Central memory CD4-positive, alpha-beta T cell (primary cell): ENCODE data around the gene RPTN.

ENCODE experiments used
- DNase-seq: peaks from one replicate; pipeline ENCODE4 v3.0.0; 2022

The RPTN gene

DNA sequence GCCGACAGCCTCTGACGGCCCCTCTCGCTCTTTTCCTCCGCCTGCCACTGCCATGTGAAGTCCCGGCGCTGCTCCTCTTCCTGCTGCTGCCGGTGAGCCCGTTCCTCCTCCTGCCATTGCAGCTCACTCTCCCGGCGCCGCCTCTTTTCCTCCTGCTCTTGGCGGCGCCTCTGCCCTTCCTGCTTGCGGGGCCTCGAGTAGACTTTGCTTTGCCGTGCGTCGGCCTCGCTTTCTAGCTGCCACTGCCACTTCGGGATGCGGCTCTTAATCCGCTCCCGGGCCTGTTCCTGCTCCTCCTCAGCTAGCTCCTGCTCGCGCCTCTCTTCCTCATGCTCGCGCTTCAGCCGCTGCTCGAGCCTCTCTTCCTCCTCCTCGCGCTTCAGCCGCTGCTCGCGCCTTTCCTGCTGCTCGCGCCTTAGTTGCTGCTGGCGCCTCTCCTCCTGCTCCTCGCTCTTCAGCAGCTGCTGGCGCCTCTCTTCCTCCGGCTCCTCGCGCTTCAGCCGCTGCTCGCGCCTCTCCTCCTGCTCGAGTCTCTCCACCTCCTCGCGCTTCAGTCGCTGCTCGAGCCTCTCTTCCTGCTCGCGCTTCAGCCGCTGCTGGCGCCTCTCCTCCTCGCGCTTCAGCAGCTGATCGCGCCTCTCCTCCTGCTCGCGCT, 48.0 kb downstream of the RPTN start:
- peak; percentile 8 for DNase-seq

DNA sequence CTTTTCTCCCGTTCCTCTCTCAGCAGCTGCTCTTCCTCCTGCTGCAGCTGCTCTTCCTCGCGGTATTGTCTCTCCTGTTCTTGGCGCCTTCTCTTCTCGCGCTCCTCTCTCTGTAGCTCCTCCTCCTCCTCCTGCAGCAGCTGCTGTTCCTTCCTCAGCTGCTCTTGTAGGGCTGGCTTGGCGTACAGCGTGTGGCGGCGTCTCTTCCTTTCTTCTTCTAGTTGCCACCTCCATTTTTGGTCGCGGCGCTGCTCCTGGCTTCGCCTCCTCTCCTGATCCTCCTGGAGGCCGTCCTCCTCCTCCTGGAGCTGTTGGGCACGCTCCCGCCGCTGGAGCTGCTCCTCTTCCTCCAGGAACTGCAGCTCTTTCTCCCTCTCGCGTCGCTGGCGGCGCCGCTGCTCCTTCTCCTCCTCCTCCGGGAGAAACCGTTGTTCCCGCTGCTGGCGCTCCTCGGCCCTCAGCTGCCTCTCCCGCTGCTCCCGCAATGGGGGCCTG, 48.6 kb downstream of the RPTN start:
- peak; percentile 28 for DNase-seq

DNA sequence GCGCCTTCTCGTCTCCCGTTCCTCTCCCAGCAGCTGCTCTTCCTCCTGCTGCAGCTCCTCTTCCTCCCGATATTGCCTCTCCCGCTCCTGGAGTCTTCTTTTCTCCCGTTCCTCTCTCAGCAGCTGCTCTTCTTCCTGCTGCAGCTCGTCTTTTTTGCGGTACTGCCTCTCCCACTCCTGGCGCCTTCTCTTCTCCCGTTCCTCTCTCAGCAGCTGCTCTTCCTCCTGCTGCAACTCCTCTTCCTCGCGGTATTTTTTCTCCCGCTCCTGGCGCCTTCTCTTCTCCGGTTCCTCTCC, 49.1 kb downstream of the RPTN start:
- DNase-seq = no peak

DNA sequence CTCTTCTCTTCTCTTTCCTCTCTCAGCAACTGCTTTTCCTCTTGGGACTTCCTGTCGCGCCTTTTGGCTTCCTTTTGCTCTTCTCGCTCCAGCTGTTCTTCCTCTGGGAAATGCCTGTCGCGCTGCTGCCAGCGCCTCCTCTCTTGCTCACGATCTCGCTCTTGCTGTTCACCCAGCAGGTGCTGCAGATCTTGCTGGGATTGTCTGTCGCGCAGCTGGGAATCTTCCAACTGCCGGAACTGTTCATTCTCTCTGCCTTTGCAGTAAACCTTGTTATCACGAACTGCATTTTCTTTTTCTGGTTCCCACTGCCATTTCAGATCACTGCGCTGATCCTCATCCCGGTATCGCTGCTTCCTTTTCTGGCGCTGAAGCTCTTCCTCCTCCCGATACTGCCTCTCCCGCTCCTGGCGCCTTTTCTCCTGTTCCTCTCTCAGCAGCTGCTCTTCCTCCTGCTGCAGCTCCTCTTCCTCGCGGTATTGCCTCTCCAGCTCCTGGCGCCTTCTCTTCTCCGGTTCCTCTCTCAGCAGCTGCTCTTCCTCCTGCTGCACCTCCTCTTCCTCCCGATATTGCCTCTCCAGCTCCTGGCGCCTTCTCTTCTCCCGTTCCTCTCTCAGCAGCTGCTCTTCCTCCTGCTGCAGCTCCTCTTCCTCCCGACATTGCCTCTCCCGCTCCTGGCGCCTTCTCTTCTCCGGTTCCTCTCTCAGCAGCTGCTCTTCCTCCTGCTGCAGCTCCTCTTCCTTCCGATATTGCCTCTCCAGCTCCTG, 49.6 kb downstream of the RPTN start:
- no peak for DNase-seq

DNA sequence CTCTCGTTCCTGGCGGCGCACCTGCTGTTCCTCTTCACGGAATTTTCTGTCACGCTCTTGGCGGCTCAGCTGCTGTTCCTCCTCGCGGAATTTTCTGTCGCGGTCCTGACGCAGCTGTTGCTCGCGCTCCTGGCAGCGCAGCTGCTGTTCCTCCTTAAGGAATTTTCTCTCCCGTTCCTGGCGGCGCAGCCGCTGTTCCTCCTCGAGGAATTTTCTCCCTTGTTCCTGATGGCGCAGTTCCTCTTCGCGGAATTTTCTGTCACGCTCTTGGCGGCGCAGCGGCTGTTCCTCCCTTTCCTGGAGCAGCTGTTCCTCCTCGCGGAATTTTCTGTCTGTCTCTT, 50.2 kb downstream of the RPTN start:
- DNase-seq = no peak

DNA sequence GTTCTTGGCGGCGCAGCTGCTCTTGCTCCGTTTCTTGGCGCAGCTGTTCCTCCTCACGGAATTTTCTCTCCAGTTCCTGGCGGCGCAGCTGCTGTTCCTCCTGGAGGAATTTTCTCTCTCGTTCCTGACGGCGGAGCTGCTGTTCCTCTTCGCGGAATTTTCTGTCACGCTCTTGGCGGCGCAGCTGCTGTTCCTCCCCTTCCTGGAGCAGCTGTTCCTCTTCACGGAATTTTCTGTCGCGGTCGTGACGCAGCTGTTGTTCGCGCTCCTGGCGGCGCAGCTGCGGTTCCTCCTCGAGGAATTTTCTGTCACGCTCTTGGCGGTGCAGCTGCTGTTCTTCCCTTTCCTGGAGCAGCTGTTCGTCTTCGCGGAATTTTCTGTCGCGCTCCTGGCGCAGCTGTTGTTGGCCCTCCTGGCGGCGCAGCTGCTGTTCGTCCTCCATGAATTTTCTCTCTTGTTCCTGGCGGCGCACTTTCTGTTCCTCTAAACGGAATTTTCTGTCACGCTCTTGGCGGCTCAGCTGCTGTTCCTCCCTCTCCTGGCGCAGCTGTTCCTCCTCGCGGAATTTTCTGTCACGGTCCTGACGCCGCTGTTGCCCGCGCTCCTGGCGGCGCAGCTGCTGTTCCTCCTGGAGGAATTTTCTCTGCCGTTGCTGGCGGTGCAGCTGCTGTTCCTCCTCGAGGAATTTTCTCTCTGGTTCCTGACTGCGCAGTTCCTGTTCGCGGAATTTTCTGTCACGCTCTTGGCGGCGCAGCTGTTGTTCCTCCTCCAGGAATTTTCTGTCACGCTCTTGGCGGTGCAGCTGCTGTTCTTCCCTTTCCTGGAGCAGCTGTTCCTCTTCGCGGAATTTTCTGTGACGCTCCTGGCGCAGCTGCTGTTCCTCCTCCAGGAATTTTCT, 50.8 kb downstream of the RPTN start:
- no peak for DNase-seq

DNA sequence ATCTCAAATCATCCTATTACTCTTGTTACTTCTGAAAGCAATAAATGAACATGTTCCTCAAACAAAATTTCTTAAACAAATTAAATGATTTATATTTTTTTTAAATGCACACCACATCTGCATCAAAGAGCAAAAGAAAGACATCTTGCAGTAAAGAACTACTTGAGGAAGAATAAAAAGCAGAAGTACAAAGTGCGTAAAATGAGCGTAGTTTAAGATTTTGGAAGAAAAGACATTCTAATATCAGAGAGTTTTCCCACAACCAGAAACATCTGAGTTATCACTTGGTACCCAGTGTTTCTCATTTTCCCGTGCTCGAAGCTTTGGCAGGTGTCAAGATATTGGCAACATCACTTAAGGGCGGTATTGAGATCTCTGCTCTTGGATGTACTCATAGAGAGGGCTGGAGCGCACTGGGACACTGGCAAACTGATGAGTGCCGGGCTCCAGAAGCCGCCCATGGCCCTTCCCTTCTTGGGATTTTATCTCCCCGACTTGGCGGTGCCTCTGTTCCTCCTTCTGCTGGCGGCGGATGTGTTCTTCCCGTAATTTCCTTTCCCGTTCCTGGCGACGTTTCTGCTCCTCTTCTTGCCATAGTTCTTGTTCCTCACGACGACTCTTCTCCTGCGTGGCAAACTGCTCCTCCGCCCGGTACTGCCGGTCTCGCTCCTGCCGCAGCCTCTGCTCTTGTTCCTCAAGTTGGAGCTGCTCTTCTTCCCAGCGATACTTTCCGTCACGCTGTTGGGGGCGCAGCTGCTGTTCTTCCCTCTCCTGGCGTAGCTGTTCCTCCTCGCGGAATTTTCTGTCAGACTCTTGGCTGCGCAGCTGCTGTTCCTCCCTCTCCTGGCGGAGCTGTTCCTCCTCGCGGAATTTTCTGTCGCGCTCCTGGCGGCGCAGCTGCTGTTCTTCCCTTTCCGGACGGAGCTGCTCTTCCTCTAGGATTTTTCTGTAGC, 51.7 kb downstream of the RPTN start:
- no peak for DNase-seq

DNA sequence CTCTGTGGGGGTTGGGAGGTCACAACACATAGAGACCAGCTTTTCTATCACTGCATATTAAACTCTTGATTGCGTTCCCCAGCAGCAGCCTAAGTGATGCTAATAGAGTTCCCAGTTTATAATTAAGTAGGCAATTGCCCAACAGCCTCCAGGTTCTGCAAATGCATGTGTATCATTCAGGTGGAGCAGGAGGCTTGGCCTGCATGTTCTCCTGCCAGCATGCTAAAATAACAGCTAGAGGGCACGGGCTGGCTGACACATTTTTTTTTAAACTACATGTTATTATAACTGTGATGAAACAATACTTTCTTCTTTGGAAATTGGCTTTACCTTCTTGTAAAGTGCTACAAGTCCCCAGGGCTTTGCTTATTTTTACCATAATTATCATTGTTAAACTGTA, 54.2 kb downstream of the RPTN start:
- no peak for DNase-seq
